Measurements from ENCODE around the gene ELK3. TPM values are rescaled to one million over a fixed set of nuclear protein-coding genes. Genes with fewer than 3 reads are reported as not detected.

The ELK3 gene
- total and polyA plus RNA-seq, 7 donors = 3.7 to 13.9 (median 9.6) TPM

- intact Hi-C loops (cut with DNase I) = no loop called here
- Histone ChIP-seq H3K4me3 (no peak overlapping the region), H3K27me3 (ENCODE audit: insufficient read depth in 3 of 3, low read length in 2 of 3) (peaks cover 0 to 7% (median 0%) of the 10 kb centered on the region in 3 donors), H3K36me3 (ENCODE audit: insufficient read depth in 1 of 2, low read depth in 1 of 2) (no peaks in the 10 kb centered on the region), H3K27ac (no peak overlapping the region), H3K9me3 (no peaks in the 10 kb centered on the region), H3K4me1 (no peaks in the 10 kb centered on the region)
- ATAC-seq (no peak), DNase-seq (no peak)
- TF ChIP-seq CTCF (IDR thresholded peaks at IDR 0.05) = no peak
- WGBS, 3 donors = 46 to 69% (median 68%) methylated on average over 1 of the region's 1 CpG
Measured at GRCh38 chr12:96225994-96226399, 31.8 kb downstream of the ELK3 start.

- Histone ChIP-seq H3K4me3 (no peak overlapping the region), H3K4me1 (no peaks in the 10 kb centered on the region), H3K27me3 (ENCODE audit: insufficient read depth in 3 of 3, low read length in 2 of 3) (peaks cover 0 to 3% (median 0%) of the 10 kb centered on the region in 3 donors), H3K9me3 (no peaks in the 10 kb centered on the region), H3K27ac (no peak overlapping the region), H3K36me3 (ENCODE audit: insufficient read depth in 1 of 2, low read depth in 1 of 2) (no peaks in the 10 kb centered on the region)
- 87 to 93% (median 92%) methylated on average over 4 of the region's 4 CpGs for WGBS, 3 donors
- ATAC-seq (no peak), DNase-seq (no peak)
- TF ChIP-seq CTCF (IDR thresholded peaks at IDR 0.05) = no peak
- intact Hi-C loops (cut with DNase I) = no loop called here
Measured at GRCh38 chr12:96226401-96226800, 32.2 kb downstream of the ELK3 start.

GRCh38 chr12:96226801-96227348, 32.7 kb downstream of the ELK3 start:
- TF ChIP-seq CTCF (IDR thresholded peaks at IDR 0.05) = no peak
- WGBS, 3 donors = 82% methylated on average over 17 of the region's 17 CpGs
- no peak overlapping the region for H3K27ac ChIP-seq
- ATAC-seq (no peak), DNase-seq (no peak)
- no peaks in the 10 kb centered on the region for H3K36me3 ChIP-seq (ENCODE audit: insufficient read depth in 1 of 2, low read depth in 1 of 2)
- H3K9me3 ChIP-seq = no peaks in the 10 kb centered on the region
- H3K4me3 ChIP-seq = no peak overlapping the region
- H3K27me3 ChIP-seq (ENCODE audit: insufficient read depth in 3 of 3, low read length in 2 of 3) = no peaks in the 10 kb centered on the region
- no peaks in the 10 kb centered on the region for H3K4me1 ChIP-seq
- intact Hi-C loops (cut with DNase I) = no loop called here

- DNase-seq (no peak), ATAC-seq (no peak)
- Histone ChIP-seq H3K27me3 (ENCODE audit: insufficient read depth in 3 of 3, low read length in 2 of 3) (no peaks in the 10 kb centered on the region), H3K4me1 (no peaks in the 10 kb centered on the region), H3K36me3 (ENCODE audit: insufficient read depth in 1 of 2, low read depth in 1 of 2) (no peaks in the 10 kb centered on the region), H3K27ac (no peak overlapping the region), H3K9me3 (no peaks in the 10 kb centered on the region), H3K4me3 (no peak overlapping the region)
- TF ChIP-seq CTCF (IDR thresholded peaks at IDR 0.05) = no peak
- intact Hi-C loops (cut with DNase I) = no loop called here
- WGBS, 3 donors = 77 to 82% (median 80%) methylated on average over 12 of the region's 12 CpGs
Measured at GRCh38 chr12:96227365-96228106, 33.4 kb downstream of the ELK3 start.

Measured in psoas muscle (tissue), 8 donors.